ENCODE measurements around the gene LAMA2.

DNA sequence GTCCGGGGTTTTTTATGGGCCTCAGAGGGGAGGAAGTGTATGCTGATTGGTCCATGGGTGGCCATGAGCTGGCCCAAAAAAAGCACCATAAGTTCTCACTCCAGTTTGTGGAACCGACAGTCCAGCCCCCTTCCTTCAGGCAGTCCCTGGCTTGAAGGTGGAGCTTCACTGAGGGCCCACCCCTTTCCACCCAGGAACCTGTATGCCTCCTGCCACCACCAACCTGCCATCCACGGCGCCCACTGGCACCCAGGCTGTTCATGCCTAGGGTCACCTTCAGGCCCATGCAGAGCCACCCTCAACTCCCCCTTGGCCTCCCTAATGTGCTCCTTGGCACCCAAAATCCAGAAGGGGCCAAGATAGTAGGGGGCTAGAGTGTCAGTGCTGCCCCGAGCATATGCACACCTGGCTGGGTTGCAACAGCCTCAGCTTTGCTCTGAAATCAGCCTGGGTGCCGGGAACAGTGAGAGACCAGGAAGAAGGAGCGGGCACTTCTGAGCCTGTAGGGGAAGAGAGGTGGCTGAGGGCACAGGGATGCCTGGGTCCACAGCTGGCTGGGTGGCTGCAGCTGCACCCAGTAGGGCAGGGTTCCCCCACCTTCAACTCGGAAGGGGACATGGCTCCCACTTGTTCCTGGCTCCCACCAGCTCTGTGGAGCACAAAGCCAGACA lies 534.6 kb downstream of the LAMA2 start:
- TF ChIP-seq GATA3 (IDR thresholded peaks at IDR 0.05; ENCODE audit: low read depth, low read length): no peak
- no peak for TF ChIP-seq GATA2 (IDR thresholded peaks at IDR 0.05; ENCODE audit: low read depth, low read length)

Data from SH-SY5Y (cell line).